ENCODE data around the gene LHX4.

LHX4 gene

GRCh38 chr1:180278194-180278515 is 48.1 kb downstream of the LHX4 start:
- DNase-seq: no peak

DNA sequence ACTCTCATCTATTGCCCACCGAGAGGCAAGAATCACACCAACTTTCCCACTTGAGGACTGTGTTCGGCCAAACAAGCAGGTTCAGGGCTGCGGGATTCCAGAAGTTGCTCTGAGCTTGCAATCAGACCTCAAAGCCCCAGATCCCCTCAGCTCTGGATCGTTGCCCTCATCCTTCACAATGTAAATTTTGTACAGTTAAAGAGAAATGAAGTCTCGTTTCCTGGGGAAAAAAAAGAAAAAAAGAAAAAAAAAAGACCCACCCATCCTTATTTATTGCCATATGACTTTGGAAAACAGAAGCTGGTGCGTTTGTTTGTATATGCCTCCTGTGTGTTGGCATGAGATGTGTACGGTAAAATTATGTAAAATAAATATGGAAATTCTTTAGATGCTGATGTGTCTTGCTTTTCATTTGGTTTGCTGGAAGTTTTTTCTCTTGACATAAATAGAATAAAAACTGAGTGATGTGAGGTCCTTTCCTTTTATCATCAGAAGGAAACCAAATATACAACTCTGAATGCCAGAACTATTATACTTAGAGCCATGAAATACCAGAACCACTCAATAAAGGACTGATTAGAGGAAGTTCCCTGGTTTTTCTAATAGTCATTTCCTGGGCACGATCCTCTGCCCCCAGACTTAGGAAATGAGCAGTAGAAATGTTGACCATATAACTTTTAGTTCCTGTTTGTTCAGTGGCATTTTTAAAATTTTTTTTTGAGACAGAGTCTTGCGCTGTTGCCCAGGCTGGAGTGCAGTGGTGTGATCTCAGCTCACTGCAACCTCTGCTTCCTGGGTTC is 48.7 kb downstream of the LHX4 start:
- no peak for DNase-seq

GRCh38 chr1:180279651-180280050 is 49.6 kb downstream of the LHX4 start:
- DNase-seq: no peak

DNA sequence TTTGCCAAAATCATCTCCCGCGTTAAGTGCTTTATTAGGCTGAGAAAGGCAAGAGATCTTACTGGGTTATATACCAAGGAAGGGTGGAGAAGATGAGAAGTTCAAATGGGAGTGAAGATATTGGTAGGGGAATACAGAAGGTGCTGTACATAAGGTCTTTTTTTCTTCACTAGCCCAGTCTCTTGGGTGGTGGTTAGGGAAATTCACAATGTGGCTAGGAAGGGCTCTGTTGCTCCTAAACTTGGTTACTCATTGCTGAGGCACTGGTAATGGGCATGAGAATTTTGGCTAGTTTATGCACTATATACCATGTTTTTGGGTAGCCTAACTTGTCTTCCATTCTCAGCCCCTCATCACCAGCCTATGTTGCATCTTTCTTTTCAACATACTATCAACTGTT is 50.6 kb downstream of the LHX4 start:
- no peak for DNase-seq

DNA sequence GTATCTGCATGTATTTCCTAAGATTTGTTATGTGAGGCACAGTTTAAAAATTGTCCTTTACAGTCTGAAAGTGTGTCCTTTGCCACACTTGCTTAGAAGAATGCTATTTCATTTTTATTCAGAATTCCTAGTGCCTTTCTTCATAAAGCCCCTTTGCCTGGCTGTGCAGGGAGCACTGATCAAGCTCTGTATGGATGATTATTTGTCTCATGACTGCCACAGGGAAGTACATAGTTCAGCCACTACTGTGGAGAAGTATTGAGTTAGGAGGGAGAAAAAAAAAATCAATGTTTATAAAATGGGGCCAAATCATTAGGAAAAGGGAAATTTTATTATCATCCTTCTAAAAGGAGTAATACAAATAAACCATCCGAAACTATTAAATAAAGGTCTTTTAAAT is 51.4 kb downstream of the LHX4 start:
- DNase-seq: no peak

DNA sequence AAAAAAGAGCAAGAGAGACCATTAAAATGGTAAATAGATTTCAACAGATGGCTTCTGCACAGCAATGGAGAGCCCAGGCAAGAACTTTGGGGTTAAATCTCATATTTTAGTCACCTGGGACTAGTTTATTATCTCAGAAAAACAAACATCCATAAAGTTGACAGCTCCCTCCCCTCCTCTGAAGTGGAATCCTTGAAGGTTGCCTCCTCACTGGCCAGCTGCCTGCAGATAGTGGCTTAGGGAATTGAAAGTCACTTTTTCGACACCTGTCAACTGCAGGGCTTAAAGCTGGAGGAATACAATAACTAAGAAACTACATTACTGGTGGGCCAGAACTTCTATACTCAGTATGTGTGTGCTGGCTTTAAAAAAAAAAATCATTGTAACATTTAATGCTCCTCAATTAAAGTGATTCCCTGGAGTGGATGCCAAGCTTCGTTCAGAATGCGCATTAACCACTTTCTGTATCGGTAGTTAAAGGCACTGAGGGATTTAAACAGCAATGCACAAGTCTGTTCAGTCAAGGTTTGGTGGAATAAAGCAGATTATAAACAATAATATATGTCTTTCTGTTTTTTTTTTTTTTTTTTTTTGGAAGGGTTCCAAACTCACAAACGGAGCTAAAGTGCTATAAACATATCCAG is 52.5 kb downstream of the LHX4 start:
- peak; percentile 14 for DNase-seq

DNA sequence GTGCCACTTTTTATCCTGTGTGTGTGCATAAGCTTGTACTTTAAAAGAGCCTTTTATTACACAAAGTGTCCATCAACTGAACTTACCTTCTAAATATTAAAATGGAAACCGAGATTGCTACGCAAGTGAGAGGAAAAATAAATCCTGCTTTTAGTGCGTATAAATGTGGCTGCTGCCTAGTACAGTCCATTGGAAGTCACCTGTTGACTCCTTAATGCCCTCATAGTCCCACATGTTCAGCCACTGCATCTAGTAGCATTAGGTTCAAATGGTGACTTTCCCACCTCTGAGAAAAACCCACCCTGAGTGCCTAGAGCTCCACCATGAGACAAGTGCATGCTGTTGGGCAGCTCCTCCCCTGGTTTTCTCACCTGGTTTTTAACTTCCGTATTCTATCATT is 53.0 kb downstream of the LHX4 start:
- no peak for DNase-seq

- no peak for DNase-seq
Measured at GRCh38 chr1:180286417-180286816, 56.4 kb downstream of the LHX4 start.

DNA sequence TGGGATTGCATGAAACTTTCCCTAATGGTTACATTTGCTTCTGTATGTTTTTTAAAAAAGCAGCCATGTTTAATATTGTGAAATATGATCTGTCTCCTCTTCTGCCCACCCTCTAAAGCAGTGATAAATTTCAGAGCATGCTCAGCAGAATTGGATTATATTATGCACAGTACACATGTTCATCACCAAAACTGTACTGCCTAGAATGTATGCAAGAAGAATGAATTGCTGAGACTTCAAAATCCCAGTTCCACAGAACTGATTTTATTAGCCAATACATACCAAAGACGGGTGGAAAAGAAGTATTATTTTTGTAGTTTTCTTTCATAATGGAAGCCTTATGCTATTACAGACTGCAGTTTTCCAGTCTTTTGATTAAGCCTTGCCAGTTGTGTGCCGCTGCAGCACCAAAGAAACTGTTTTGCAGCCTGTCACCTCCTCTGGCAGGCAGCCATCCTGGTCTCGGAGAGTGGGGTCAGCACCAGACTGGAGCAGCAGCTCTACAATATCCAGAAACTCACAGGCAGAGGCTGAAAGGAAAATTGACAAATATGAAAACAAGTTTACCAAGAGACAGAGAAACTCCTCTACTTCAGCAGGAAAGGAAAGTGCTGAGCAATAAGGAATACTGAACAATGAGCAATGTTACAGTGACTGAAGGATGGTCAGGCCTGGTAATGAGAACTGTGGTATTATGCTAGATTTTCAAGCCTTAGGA is 58.1 kb downstream of the LHX4 start:
- no peak for DNase-seq

GRCh38 chr1:180288940-180289339 is 58.9 kb downstream of the LHX4 start:
- no peak for DNase-seq

DNA sequence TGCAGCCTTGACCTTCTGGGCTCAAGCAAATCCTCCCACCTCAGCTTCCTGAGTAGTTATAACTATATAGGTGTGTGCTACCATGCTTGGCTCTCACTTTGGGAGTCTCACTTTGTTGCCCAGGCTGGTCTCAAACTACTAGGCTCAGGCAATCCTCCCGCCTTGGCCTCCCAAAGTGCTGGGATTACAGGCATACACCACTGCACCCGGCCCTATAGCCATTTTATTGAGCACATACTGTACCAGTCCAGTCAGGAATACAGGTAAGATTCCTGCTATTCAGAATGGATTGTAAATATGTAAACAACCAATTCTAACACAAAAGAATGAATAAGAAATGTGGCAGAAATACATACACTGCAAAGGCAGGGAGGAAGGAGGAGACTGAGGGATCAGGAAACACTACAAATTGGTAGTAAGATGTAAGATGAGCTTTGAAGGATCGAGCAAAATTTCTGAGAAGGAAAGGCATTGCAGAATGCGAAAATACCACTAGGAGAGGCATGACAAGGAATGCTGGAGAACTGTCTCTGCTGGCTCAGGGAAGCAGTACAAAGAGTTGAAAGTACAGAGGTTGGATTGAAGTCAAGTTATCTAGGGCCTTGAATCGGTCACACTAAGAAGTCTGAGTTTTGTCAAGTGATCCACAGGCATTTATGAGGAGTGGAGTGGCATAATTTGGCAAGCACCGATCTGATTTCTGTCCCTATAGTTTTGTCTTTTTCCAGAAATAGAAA is 60.4 kb downstream of the LHX4 start:
- no peak for DNase-seq

- no peak for DNase-seq
Measured at GRCh38 chr1:180291004-180291403, 60.9 kb downstream of the LHX4 start.

DNA sequence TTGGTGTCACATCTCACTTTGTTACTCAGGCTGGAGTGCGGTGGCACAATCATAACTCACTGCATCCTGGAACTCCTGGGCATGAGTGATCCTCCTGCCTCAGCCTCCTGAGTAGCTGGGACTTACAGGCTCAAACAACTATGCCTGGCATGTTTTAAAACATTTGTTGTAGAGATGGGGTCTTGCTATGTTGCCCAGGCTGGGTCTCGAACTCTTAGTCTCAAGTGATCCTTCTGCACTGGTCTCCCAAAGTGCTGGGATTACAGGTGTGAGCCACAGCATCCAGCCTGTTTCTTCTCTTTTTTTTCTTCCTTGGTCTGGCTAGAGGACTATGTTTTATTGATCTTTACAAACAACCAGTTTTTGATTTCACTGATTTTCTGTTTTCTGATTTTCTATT is 64.6 kb downstream of the LHX4 start:
- no peak for DNase-seq

DNA sequence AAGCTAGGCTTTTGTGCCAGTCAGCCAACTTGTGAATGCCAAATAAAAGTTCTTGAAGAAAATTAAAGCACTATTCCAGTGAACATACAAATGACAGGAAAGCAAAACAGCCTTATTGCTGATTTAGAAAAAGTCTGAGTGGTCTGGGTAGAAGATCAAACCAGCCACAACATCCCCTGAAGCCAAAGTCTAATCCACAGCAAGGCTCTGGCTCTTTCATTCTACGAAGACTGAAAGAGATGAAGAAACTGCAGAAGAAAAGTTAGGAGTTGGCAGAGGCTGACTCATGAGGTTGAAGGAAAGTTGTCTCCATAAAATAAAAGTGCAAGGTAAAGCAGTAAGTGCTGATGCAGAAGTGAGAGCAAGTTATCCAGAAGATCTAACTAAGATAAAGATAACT is 65.9 kb downstream of the LHX4 start:
- no peak for DNase-seq

- no peak for DNase-seq
Measured at GRCh38 chr1:180299479-180300221, 69.6 kb downstream of the LHX4 start.

GRCh38 chr1:180301135-180301742 is 71.2 kb downstream of the LHX4 start:
- no peak for DNase-seq

DNA sequence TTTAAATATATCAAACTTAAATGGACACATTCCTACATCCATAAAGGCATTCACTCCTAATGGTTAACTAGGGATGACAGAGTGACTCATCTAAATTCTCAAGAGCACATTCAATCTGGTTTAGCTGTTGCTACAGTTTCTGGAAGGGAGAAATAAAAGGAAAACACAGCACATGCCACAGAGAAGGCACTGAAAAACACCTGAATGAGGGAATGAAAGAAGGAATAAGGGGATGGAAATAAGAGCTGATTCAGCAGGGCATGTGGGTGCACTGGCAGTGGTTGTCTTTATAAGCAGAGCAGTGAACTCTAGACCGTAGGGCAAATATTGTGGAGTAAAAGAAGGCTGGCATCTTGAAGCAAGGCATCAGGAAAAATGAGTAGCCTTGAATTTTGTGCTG is 79.3 kb downstream of the LHX4 start:
- no peak for DNase-seq

DNA sequence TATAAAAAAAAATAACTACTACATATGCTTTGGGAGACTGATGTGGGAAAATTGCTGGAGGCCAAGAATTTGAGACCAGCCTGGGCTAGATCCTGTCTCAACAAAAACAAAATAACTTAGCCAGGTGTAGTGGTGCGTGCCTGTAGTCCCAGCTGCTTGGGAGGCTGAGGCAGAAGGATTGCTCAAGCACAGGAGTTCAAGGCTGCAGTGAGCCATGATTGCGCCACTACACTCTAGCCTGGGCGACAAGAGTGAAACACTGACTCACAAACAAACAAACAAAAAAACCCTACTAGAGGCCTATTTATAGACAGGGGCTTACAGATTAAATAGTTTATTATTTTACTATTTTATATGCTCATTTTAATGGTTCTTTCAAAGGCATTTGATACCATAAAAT is 80.0 kb downstream of the LHX4 start:
- no peak for DNase-seq

DNA sequence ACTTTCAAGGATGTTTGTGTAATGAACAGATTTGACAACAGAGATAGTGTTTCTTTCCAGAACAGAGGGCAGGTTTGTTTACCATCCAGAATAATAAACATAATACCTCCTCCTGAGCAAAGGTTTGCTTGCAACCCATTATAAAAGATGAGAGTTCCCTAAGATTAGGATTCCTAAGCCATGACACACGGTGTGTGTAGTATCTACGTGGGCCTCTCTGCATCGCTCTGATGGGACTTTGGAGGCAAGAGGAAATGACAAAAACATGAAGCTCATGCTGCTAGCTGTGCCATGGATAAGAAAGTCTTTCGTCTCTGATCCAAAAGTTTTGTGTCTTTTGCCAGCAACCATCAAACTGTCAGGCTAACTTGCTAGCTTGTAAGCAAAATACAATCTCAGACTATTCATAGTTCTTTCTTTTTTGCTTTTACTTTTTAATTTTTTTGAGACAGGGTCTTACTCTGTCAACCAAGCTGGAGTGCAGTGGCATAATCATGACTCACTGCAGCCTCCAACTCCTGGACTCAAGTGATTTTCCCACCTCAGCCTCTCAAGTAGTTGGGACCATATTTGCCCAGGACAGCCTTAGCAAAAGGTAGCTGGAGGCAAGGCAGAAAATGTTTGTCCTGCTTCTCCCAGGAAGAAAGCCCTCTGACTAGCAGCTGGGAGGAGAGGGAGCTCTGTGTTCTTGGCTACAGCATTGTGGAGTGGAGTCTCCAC is 81.1 kb downstream of the LHX4 start:
- no peak for DNase-seq

DNA sequence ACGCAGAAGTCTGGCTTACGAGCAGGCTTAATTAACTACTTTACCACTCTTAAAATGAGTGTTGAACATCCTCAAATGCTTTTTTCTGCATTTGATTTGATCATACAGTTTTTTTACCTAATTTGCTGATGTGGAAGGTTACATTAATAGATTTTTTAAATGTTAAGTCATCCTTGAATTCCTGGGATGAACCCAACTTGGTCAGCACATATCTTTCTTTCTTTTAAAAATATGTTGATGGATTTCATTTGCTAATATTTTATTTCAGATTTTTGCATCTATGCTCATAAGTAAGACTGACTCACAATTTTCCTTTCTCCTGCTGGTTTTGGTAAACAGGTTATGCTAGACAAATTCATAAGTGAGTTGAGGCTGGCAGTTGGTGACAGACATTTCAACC is 82.9 kb downstream of the LHX4 start:
- no peak for DNase-seq

GRCh38 chr1:180327089-180327488 is 97.0 kb downstream of the LHX4 start:
- DNase-seq: no peak

Data from NCI-H446 treated with DMSO at 0.1 percent for 48 hours (cell line).